Lung (tissue), 12 donors: ENCODE measurements around the gene TBC1D10A. TPM values are rescaled to one million over a fixed set of nuclear protein-coding genes. Genes with fewer than 3 reads are reported as not detected.

ENCODE experiments used
- ATAC-seq: fragments of 200-7000 bp; cut with Tn5 transposase; one replicate; pipeline ENCODE4 v1.9.1; 2020; ENCODE audit warnings: moderate number of reproducible peaks; ENCODE audit not compliant: insufficient read depth, low FRiP score
- DNase-seq, 3 donors: peaks; one replicate each; pipeline ENCODE4 v3.0.0-alpha.2; 2013 to 2017
- H3K27ac ChIP-seq, 2 donors: one replicate each; pipeline ENCODE4 v1.5.1; 2013; ENCODE audit warnings: mild to moderate bottlenecking in 2 of 2, moderate library complexity in 2 of 2, control low read depth in 1 of 2, inconsistent platforms in 1 of 2, low read depth in 1 of 2, low read length in 1 of 2
- H3K27me3 ChIP-seq, 3 donors: one replicate each; pipeline ENCODE4 v1.5.1; 2013; ENCODE audit warnings: low read length in 2 of 3; ENCODE audit not compliant: control insufficient read depth in 3 of 3, insufficient read depth in 3 of 3
- H3K36me3 ChIP-seq, 4 donors: one replicate each; pipeline ENCODE4 v1.5.1; 2013; ENCODE audit warnings: low read length in 4 of 4, mild to moderate bottlenecking in 1 of 4, moderate library complexity in 1 of 4; ENCODE audit not compliant: control insufficient read depth in 4 of 4, insufficient read depth in 4 of 4
- H3K4me1 ChIP-seq, 5 donors: one replicate each; pipeline ENCODE4 v1.5.1; 2013; ENCODE audit warnings: low read length in 5 of 5, mild to moderate bottlenecking in 2 of 5, moderate library complexity in 1 of 5; ENCODE audit not compliant: control insufficient read depth in 5 of 5, insufficient read depth in 5 of 5
- H3K4me3 ChIP-seq: one replicate; pipeline ENCODE4 v1.5.1; 2013; ENCODE audit warnings: mild to moderate bottlenecking, control low read depth, moderate library complexity
- H3K9ac ChIP-seq, 2 donors: one replicate each; pipeline ENCODE4 v1.5.1; 2013; ENCODE audit warnings: low read length in 2 of 2, control low read depth in 1 of 2; ENCODE audit not compliant: insufficient read depth in 1 of 2
- H3K9me3 ChIP-seq, 4 donors: one replicate each; pipeline ENCODE4 v1.5.1; 2013; ENCODE audit warnings: low read length in 3 of 4, mild to moderate bottlenecking in 1 of 4, moderate library complexity in 1 of 4; ENCODE audit not compliant: control insufficient read depth in 4 of 4, insufficient read depth in 3 of 4
- CTCF ChIP-seq: IDR thresholded peaks from 2 replicates; pipeline ENCODE4 v1.5.1; 2012; ENCODE audit warnings: mild to moderate bottlenecking; ENCODE audit errors: control extremely low read depth, extremely low read depth
- WGBS, 2 donors: extraction: QIAGEN DNeasy Blood & Tissue Kit; methylation state at CpG; one replicate each; pipeline ENCODE4 v1.1.7; 2013; 5-methylcytosine and 5-hydroxymethylcytosine counted together
- polyA plus RNA-seq, 2 donors: library from polyadenylated mRNA; stranded (reverse); fragments of 200-250 nt; gene quantifications; one replicate each; pipeline ENCODE4 v1.2.1, GENCODE V29; 2013
- total RNA-seq, 2 donors: library from RNA; depleted of rRNA in 1 of 2; stranded (reverse); fragments of >200 nt in 1 of 2; gene quantifications; one replicate each; pipeline ENCODE4 v1.2.1, GENCODE V29; 2014 to 2021
- donor health status: control.
- donor health status: control.
- donor health status: Bipolar disorder and iron deficiency.
- donor health status: healthy.
- donor health status: DM: yes; HTN: yes; CAD: no.

TBC1D10A gene
- total and polyA plus RNA-seq, 4 donors = 15.0 to 36.4 (median 26.6) TPM

- H3K4me3 ChIP-seq = no peak overlapping the region
- TF ChIP-seq CTCF = no peak
- ATAC-seq = no peak
- no peaks in the 10 kb centered on the region for H3K27me3 ChIP-seq
- no peak for DNase-seq
- peaks cover 0 to 23% (median 0%) of the 10 kb centered on the region in 5 donors for H3K4me1 ChIP-seq
- 70 to 71% methylated on average over 5 of the region's 5 CpGs for WGBS, 2 donors
- H3K36me3 ChIP-seq = peaks cover 54 to 57% (median 56%) of the 10 kb centered on the region in 4 donors
- peak overlapping the region in 1 of 2 donors; percentile 28 for H3K9ac ChIP-seq
- H3K27ac ChIP-seq = no peak overlapping the region
- H3K9me3 ChIP-seq = no peaks in the 10 kb centered on the region
Measured at GRCh38 chr22:30347255-30347892, 20.6 kb upstream of the TBC1D10A start.

- Histone ChIP-seq H3K9me3 (no peaks in the 10 kb centered on the region), H3K4me3 (no peak overlapping the region), H3K9ac (no peak overlapping the region), H3K36me3 (peaks cover 57 to 76% (median 68%) of the 10 kb centered on the region in 4 donors), H3K27me3 (no peaks in the 10 kb centered on the region), H3K27ac (no peak overlapping the region), H3K4me1 (peaks cover 0 to 23% (median 0%) of the 10 kb centered on the region in 5 donors)
- no peak for TF ChIP-seq CTCF
- WGBS, 2 donors = 93 to 97% methylated on average over 13 of the region's 13 CpGs
- ATAC-seq (no peak), DNase-seq (no peak)
Measured at GRCh38 chr22:30344447-30345200, 17.9 kb upstream of the TBC1D10A start.

GRCh38 chr22:30340911-30341685 is 14.4 kb upstream of the TBC1D10A start:
- Histone ChIP-seq H3K36me3 (peaks cover 73 to 92% (median 90%) of the 10 kb centered on the region in 4 donors), H3K9me3 (no peaks in the 10 kb centered on the region), H3K27me3 (no peaks in the 10 kb centered on the region), H3K9ac (no peak overlapping the region), H3K27ac (peak overlapping the region in 1 of 2 donors; percentile 18), H3K4me3 (no peak overlapping the region), H3K4me1 (no peaks in the 10 kb centered on the region)
- no peak for DNase-seq
- 88 to 89% methylated on average over 16 of the region's 16 CpGs for WGBS, 2 donors
- ATAC-seq = no peak
- no peak for TF ChIP-seq CTCF
